NCI-H226 (cell line): ENCODE results near the gene THADA.

ENCODE experiments used
- DNase-seq: peaks from one replicate; pipeline ENCODE4 v3.0.0-alpha.2; 2015

THADA gene

GRCh38 chr2:43438858-43439655 lies 156.8 kb downstream of the THADA start:
- no peak for DNase-seq

DNA sequence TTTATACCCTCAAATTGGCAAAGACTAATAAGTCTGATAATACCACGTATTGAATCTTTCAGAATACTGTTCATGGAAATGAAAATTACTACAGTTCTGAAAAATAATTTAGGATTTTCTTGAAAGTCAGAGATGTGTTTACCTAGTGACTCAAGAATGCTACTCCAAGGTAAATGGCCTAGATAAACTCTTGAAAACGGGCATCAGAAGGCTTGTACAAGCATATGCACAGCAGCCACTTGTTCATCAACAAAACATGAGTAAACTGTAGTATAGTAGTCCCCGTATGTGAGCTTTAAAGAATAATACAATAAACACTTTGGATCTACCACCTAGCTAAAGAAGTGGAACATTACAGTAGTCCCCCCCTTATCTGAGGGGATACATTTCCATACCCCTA lies 157.5 kb downstream of the THADA start:
- no peak for DNase-seq

GRCh38 chr2:43437363-43437762 lies 158.5 kb downstream of the THADA start:
- DNase-seq, result no peak

DNA sequence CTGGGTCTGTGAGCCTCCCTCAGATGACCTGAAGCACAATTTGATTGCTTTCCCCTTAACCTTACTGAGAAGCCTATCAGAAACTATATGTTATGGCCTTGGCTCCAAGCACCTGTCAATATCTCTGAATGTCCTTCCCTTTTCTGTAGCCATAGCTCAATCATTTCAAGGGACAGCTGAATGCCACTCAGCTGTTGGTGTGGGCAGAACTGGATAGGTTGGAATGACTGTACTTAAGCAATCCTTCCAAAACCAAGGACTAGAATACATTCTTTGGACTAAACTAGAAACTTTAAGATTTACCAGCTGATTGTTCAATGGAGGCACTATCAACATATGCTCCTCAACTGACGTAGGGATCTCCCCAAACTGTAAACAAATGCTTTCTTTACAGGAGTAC lies 159.4 kb downstream of the THADA start:
- DNase-seq, result no peak

GRCh38 chr2:43435746-43436145 lies 160.1 kb downstream of the THADA start:
- no peak for DNase-seq

GRCh38 chr2:43430489-43430888 lies 165.3 kb downstream of the THADA start:
- peak; percentile 50 for DNase-seq

DNA sequence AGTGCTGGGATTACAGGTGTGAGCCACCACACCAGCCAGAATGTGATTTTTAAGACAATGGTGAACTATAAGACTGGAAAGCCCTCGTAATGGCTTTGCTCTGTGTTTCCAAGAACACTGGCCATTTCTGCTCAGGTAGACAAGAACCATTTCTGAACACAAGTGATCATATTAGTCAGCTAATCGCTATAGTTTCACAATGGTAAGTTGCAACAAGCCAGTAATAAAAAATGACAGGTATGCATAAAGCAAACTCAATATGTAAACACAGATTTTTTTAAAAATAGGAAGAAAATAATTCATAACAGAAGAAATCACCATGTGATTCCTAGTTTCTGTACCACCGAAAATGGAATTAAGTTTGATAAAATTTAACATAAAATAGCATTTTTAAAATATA lies 166.5 kb downstream of the THADA start:
- no peak for DNase-seq

- no peak for DNase-seq
Observed at GRCh38 chr2:43427032-43427424, 168.8 kb downstream of the THADA start.

- peak; percentile 97 for DNase-seq
Observed at GRCh38 chr2:43426305-43427031, 169.4 kb downstream of the THADA start.

DNA sequence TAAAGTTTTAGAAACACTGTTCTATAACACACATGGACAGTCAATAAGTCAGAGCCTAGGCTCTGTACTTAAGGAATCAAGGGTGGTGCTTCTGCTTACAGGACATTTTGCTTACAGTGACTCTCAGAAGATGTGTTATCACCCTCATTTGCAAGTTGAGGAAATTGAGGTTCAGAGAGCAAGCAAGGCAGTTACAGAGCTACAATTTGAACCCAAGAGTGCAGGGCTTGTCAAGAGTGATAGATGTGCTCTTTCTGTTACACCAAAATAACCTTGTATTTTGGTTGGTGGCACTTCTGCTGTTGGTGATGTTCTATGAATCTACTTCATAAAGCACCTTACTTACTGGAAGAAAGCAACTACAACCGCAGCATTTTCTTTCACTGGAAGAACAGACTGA lies 170.2 kb downstream of the THADA start:
- DNase-seq, result no peak

- DNase-seq, result peak; percentile 71
Observed at GRCh38 chr2:43424262-43425207, 171.3 kb downstream of the THADA start.

GRCh38 chr2:43423941-43424261 lies 171.9 kb downstream of the THADA start:
- no peak for DNase-seq

- no peak for DNase-seq
Observed at GRCh38 chr2:43421194-43421593, 174.6 kb downstream of the THADA start.

GRCh38 chr2:43420389-43420801 lies 175.4 kb downstream of the THADA start:
- no peak for DNase-seq

GRCh38 chr2:43419876-43420275 lies 176.0 kb downstream of the THADA start:
- DNase-seq, result peak; percentile 32

DNA sequence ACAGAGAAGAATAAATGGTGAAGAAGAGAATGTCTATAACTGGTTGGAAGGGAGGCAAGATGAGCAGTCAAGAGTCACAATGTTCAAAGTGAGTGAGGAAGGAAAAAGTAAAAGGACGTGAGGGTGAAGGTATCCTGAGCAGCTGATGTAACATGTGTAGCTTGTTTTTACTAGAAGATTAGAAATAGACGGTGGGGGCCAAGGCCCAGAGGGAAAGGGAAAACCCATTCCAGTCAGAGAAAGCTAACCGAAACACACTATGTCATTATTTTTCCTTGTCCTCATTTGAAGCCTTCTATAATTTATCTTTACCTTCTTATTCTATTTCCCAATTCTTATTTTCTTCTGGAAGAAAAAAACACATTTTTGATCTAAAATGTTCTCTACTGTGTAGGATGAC lies 176.6 kb downstream of the THADA start:
- no peak for DNase-seq

DNA sequence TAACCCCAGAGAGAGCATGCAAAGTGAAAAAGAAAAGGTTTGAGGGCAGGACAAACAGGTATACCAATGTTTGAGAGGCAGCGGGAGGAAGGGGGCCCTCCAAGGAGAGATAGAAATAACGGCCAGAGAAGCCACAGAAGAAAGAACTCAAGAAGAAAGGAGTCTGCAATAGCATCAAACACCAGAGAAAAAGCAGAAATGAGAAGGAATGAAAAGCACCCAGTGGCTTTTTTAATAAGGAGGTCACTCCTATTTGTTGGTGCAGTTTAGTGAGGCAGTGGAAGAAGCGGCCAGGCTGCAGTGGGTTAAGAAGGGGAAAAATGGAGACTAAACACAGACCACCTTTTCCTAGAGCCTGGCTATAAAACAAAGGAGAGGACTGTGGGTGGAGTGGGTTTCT lies 177.2 kb downstream of the THADA start:
- DNase-seq, result no peak

DNA sequence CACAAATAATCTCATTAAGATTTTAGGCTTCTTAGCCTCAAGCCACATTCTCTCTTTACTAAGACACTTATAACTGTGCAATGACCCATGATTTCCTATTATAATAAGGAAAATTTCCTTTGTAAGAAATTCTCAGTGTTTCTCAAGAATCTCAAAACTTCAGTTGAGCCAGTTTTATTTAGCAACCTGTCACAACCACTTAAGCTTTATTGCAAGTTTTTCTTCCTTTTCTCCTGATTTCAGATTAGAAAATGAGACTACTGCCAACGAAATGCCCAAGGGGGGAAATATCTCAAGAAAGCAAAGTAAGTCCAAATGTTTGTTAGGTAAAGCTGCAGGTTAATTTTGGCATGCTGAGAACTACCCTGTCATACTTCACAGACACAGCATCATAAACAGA lies 178.5 kb downstream of the THADA start:
- no peak for DNase-seq

DNA sequence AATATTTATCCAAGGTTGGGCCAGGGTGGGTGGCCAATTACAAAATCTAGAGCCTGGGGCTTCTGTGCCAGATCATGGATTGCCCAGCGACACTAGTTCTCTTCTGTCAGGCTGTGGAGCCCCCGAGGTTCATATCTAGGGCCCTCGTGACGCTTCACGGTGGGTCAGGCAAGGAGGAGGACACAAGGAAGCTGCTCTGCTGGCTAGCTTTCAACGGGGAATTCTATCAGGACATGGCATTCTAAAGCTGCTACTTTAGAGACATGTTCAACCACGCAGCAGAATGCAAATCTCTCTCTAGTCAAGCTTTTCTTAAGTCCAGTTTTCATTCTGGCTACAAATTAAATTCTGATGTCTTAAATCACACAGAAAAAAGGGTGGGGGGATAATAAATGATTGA lies 180.2 kb downstream of the THADA start:
- DNase-seq, result no peak

GRCh38 chr2:43414586-43415135 lies 181.2 kb downstream of the THADA start:
- DNase-seq, result no peak

DNA sequence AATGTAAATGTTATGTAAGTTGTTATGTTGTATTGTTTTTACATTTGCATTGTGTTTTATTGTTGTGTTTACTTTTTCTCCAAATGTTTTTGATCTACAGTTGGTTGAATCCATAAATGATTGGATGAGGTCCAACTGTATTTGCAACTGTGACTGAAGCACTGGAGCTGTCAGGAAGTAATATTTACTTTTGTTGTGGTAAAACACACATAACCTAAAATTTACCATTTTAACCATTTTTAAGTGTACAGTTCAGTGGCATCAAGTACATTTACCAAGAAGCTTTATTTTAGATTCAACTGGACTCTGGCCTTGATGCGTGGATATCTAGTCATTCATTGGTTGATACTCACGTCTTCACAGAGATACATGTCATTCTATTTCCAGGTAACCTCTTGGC lies 181.8 kb downstream of the THADA start:
- DNase-seq, result no peak

- peak; percentile 35 for DNase-seq
Observed at GRCh38 chr2:43412114-43412753, 183.6 kb downstream of the THADA start.
